A549 (cell line): ENCODE data around the gene JARID2. TPM values are rescaled to one million over a fixed set of nuclear protein-coding genes. Genes with fewer than 3 reads are reported as not detected.

Experiments
- ATAC-seq, 2 experiments: fragments of 200-7000 bp in 1 of 2; fragments of >200 bp in 1 of 2; cut with Nextera tagmentation in 1 of 2; cut with Tn5 transposase in 1 of 2; 3 replicates each; pipeline versions ENCODE4 v1.8.0 to v1.9.1; 2018 to 2020; ENCODE audit warnings: mild to moderate bottlenecking in 1 of 2, moderate library complexity in 1 of 2
- CTCF ChIA-PET: fragments of 300-600 bp; sonication (Branson Sonifier 250); formaldehyde crosslinking; extraction: SDS; loops from one replicate; lab custom pipeline; 2021; ENCODE audit warnings: antibody characterized with exemption, inconsistent platforms; lab: Yijun Ruan, JAX
- POLR2A ChIA-PET: fragments of 350-600 bp; formaldehyde crosslinking; extraction: SDS; loops from one replicate; lab custom pipeline; 2021; ENCODE audit warnings: antibody characterized with exemption, inconsistent platforms; lab: Yijun Ruan, JAX
- DNase-seq, 2 experiments: peaks; one replicate each; pipeline versions ENCODE4 v3.0.0 to v3.0.0-alpha.2; 2011 to 2016; ENCODE audit warnings: low read depth in 1 of 2, low spot score in 1 of 2
- FAIRE-seq: peaks from 2 replicates; lab custom pipeline; 2011; peaks lifted over from hg19 to GRCh38; lab: Jason Lieb, UNC
- H3K27ac ChIP-seq, 2 experiments: fragments of >200 bp; sonication (Bioruptor Twin); formaldehyde crosslinking; 3 replicates each; pipeline ENCODE4 v1.5.1; 2016 to 2017
- H3K4me1 ChIP-seq: fragments of >200 bp; sonication (Bioruptor Twin); formaldehyde crosslinking; 3 replicates; pipeline ENCODE4 v1.6.1; 2016
- H3K4me2 ChIP-seq: fragments of >200 bp; sonication (Bioruptor Twin); formaldehyde crosslinking; 3 replicates; pipeline ENCODE4 v1.6.1; 2016
- H3K4me3 ChIP-seq: fragments of >200 bp; sonication (Bioruptor Twin); formaldehyde crosslinking; 3 replicates; pipeline ENCODE4 v1.5.1; 2016
- H3K9me3 ChIP-seq: fragments of >200 bp; sonication (Bioruptor Twin); formaldehyde crosslinking; 3 replicates; pipeline ENCODE4 v1.6.1; 2016
- CBX8 ChIP-seq: fragments of 200-600 bp; sonication (generic); IDR thresholded peaks from 2 replicates; pipeline ENCODE4 v1.6.1; 2016
- CHD4 ChIP-seq: fragments of 200-600 bp; sonication (generic); IDR thresholded peaks from 2 replicates; pipeline ENCODE4 v1.6.1; 2016; ENCODE audit warnings: antibody characterized with exemption, mild to moderate bottlenecking, borderline replicate concordance
- E2F6 ChIP-seq: IDR thresholded peaks from 2 replicates; pipeline ENCODE4 v1.6.1; 2012; ENCODE audit warnings: low read depth, borderline replicate concordance
- EHF ChIP-seq: fragments of 250-450 bp; sonication (Bioruptor Pico); IDR thresholded peaks from 2 replicates; pipeline ENCODE4 v1.5.0; 2020; ENCODE audit warnings: mild to moderate bottlenecking
- EP300 ChIP-seq, 2 experiments: fragments of >200 bp; sonication (Bioruptor Twin); formaldehyde crosslinking; IDR thresholded peaks; 2 replicates in 1 of 2; 3 replicates in 1 of 2; pipeline ENCODE4 v1.6.1; 2016 to 2017
- ESRRA ChIP-seq: fragments of 150-350 bp; IDR thresholded peaks from 2 replicates; pipeline ENCODE4 v1.6.1; 2014; ENCODE audit warnings: mild to moderate bottlenecking, low read length, borderline replicate concordance
- FOSB ChIP-seq: fragments of 250-450 bp; sonication (Bioruptor Pico); IDR thresholded peaks from 2 replicates; pipeline ENCODE4 v1.5.0; 2020; ENCODE audit warnings: mild to moderate bottlenecking, moderate library complexity
- FOSL2 ChIP-seq, 2 experiments: fragments of 450-650 bp in 1 of 2; fragments of >200 bp in 1 of 2; sonication (Bioruptor Twin) in 1 of 2; formaldehyde crosslinking; IDR thresholded peaks; 2 replicates each; pipeline versions ENCODE4 v1.5.0 to v1.6.1; 2016 to 2020; ENCODE audit warnings: mild to moderate bottlenecking in 1 of 2, moderate library complexity in 1 of 2
- FOXS1 ChIP-seq: fragments of 250-450 bp; sonication (Bioruptor Pico); IDR thresholded peaks from 2 replicates; pipeline ENCODE4 v1.5.0; 2020; ENCODE audit warnings: mild to moderate bottlenecking, moderate library complexity
- GATA3 ChIP-seq: IDR thresholded peaks from 2 replicates; pipeline ENCODE4 v1.6.1; 2012; ENCODE audit warnings: borderline replicate concordance
- HDAC2 ChIP-seq: fragments of 200-600 bp; sonication (generic); IDR thresholded peaks from 2 replicates; pipeline ENCODE4 v1.6.1; 2016
- HEYL ChIP-seq: fragments of 250-450 bp; sonication (Bioruptor Pico); IDR thresholded peaks from 2 replicates; pipeline ENCODE4 v1.8.0; 2021; ENCODE audit warnings: mild to moderate bottlenecking, moderate library complexity
- HOXA7 ChIP-seq: fragments of 250-450 bp; sonication (Bioruptor Pico); IDR thresholded peaks from 2 replicates; pipeline ENCODE4 v1.5.0; 2020; ENCODE audit warnings: mild to moderate bottlenecking, moderate library complexity
- NPAS2 ChIP-seq: fragments of 250-450 bp; sonication (Bioruptor Pico); IDR thresholded peaks from 2 replicates; pipeline ENCODE4 v1.8.0; 2022; ENCODE audit warnings: mild to moderate bottlenecking, moderate library complexity, borderline replicate concordance
- NR3C1 ChIP-seq: fragments of >200 bp; sonication (Bioruptor Twin); formaldehyde crosslinking; IDR thresholded peaks from 3 replicates; pipeline ENCODE4 v1.6.1; 2017
- POLR2AphosphoS2 ChIP-seq: conservative IDR thresholded peaks from 2 replicates; pipeline ENCODE4 v1.6.1; 2012; ENCODE audit warnings: low read length, improper control_type of control experiment, inconsistent platforms
- RAD21 ChIP-seq, 2 experiments: fragments of >200 bp in 1 of 2; sonication (Bioruptor Twin) in 1 of 2; formaldehyde crosslinking in 1 of 2; IDR thresholded peaks in 1 of 2; conservative IDR thresholded peaks in 1 of 2; 2 replicates in 1 of 2; 3 replicates in 1 of 2; pipeline ENCODE4 v1.6.1; 2012 to 2018; ENCODE audit warnings: inconsistent platforms in 1 of 2
- RARB ChIP-seq: fragments of 250-450 bp; sonication (Bioruptor Pico); IDR thresholded peaks from 2 replicates; pipeline ENCODE4 v1.8.0; 2021; ENCODE audit warnings: mild to moderate bottlenecking, moderate library complexity
- RFX5 ChIP-seq: fragments of 450-650 bp; IDR thresholded peaks from 2 replicates; pipeline ENCODE4 v1.7.1; 2014; ENCODE audit warnings: antibody characterized with exemption, mild to moderate bottlenecking, moderate library complexity
- SMC3 ChIP-seq: fragments of >200 bp; sonication (Bioruptor Twin); formaldehyde crosslinking; IDR thresholded peaks from 3 replicates; pipeline ENCODE4 v1.6.1; 2018; ENCODE audit warnings: inconsistent platforms
- TP53 ChIP-seq: fragments of 250-450 bp; sonication (Bioruptor Pico); IDR thresholded peaks from 2 replicates; pipeline ENCODE4 v1.5.0; 2021; ENCODE audit warnings: mild to moderate bottlenecking, moderate library complexity
- ZC3H11A ChIP-seq: fragments of 450-650 bp; IDR thresholded peaks from 2 replicates; pipeline ENCODE4 v1.6.1; 2014; ENCODE audit warnings: antibody characterized with exemption, mild to moderate bottlenecking
- ZNF302 ChIP-seq: fragments of 250-450 bp; sonication (Bioruptor Pico); IDR thresholded peaks from 2 replicates; pipeline ENCODE4 v1.9.0; 2021; ENCODE audit warnings: inconsistent platforms, mild to moderate bottlenecking, moderate library complexity
- WGBS: methylation state at CpG from one replicate; pipeline ENCODE4 v1.1.6; 2017; ENCODE audit errors: missing lambda C conversion rate; 5-methylcytosine and 5-hydroxymethylcytosine counted together
- polyA plus RNA-seq, 4 experiments: library from polyadenylated mRNA; depleted of rRNA in 3 of 4; stranded (reverse); fragments of >200 nt; fragmentation: RNase III in 1 of 4; extraction: RNeasy Plus Mini Kit Qiagen cat#74134 plus additional on column Dnase treatment in 1 of 4; gene quantifications; 2 replicates in 3 of 4; 3 replicates in 1 of 4; pipeline ENCODE4 v1.2.3, GENCODE V29; 2011 to 2017
- TF ChIP-seq, protein P1 (sequence below): fragments of 200-600 bp; sonication (generic); IDR thresholded peaks from 2 replicates; pipeline ENCODE4 v1.6.1; 2016; ENCODE audit warnings: antibody characterized with exemption, mild to moderate bottlenecking, moderate library complexity

JARID2 gene
- polyA plus RNA-seq, 2 of the 4 experiments (the other 2 are of a cell fraction) = 7.8 to 8.3 TPM

GRCh38 chr6:15507221-15507620, 261.4 kb downstream of the JARID2 start:
- POLR2A ChIA-PET = no interaction called here
- H3K9me3 ChIP-seq = no peaks in the 10 kb centered on the region
- 0 out of 3 replicates have a peak, but pooled peaks cover 3% of the 10 kb centered on the region for H3K4me1 ChIP-seq
- CTCF ChIA-PET = no interaction called here
- DNase-seq (no peak), ATAC-seq (no peak), FAIRE-seq (no peak)
- WGBS = 100% methylated on average over 2 of the region's 11 CpGs
- H3K4me2 ChIP-seq = no peak overlapping the region
- TF ChIP-seq SMC3 = no peak
- TF ChIP-seq NPAS2 (CRISPR knock-in tag) = no peak
- TF ChIP-seq ZC3H11A = no peak
- no peak for TF ChIP-seq CHD4
- no peak for TF ChIP-seq HEYL (CRISPR knock-in tag)
- TF ChIP-seq RAD21 (conservative IDR thresholded peaks at IDR 0.05 in 1 of 2, IDR thresholded peaks at IDR 0.05 in 1 of 2) = no peak
- TF ChIP-seq RFX5 = no peak
- TF ChIP-seq FOXS1 (CRISPR knock-in tag) = no peak
- no peak for TF ChIP-seq ZNF302
- TF ChIP-seq CBX8 = no peak
- TF ChIP-seq POLR2AphosphoS2 = no peak
- TF ChIP-seq EHF = no peak
- no peak for TF ChIP-seq E2F6
- TF ChIP-seq GATA3 = no peak
- TF ChIP-seq RARB = no peak
- no peak for TF ChIP-seq ESRRA
- no peak for TF ChIP-seq NR3C1
- TF ChIP-seq, protein P1, sequence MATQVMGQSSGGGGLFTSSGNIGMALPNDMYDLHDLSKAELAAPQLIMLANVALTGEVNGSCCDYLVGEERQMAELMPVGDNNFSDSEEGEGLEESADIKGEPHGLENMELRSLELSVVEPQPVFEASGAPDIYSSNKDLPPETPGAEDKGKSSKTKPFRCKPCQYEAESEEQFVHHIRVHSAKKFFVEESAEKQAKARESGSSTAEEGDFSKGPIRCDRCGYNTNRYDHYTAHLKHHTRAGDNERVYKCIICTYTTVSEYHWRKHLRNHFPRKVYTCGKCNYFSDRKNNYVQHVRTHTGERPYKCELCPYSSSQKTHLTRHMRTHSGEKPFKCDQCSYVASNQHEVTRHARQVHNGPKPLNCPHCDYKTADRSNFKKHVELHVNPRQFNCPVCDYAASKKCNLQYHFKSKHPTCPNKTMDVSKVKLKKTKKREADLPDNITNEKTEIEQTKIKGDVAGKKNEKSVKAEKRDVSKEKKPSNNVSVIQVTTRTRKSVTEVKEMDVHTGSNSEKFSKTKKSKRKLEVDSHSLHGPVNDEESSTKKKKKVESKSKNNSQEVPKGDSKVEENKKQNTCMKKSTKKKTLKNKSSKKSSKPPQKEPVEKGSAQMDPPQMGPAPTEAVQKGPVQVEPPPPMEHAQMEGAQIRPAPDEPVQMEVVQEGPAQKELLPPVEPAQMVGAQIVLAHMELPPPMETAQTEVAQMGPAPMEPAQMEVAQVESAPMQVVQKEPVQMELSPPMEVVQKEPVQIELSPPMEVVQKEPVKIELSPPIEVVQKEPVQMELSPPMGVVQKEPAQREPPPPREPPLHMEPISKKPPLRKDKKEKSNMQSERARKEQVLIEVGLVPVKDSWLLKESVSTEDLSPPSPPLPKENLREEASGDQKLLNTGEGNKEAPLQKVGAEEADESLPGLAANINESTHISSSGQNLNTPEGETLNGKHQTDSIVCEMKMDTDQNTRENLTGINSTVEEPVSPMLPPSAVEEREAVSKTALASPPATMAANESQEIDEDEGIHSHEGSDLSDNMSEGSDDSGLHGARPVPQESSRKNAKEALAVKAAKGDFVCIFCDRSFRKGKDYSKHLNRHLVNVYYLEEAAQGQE = no peak
- H3K4me3 ChIP-seq = no peak overlapping the region
- H3K27ac ChIP-seq = no peak overlapping the region

- H3K4me2 ChIP-seq = no peak overlapping the region
- ChIA-PET CTCF (no interaction called here), POLR2A (no interaction called here)
- no peak overlapping the region for H3K27ac ChIP-seq
- ATAC-seq (no peak), DNase-seq (no peak), FAIRE-seq (no peak)
- H3K4me1 ChIP-seq = 0 out of 3 replicates have a peak, but pooled peaks cover 3% of the 10 kb centered on the region
- TF ChIP-seq EP300 (IDR thresholded peaks at IDR 0.05) = no peak
- 84% methylated on average over 11 of the region's 14 CpGs for WGBS
- H3K9me3 ChIP-seq = no peaks in the 10 kb centered on the region
- no peak overlapping the region for H3K4me3 ChIP-seq
These were observed 261.9 kb downstream of the JARID2 start for GRCh38 chr6:15507746-15508145.

DNA sequence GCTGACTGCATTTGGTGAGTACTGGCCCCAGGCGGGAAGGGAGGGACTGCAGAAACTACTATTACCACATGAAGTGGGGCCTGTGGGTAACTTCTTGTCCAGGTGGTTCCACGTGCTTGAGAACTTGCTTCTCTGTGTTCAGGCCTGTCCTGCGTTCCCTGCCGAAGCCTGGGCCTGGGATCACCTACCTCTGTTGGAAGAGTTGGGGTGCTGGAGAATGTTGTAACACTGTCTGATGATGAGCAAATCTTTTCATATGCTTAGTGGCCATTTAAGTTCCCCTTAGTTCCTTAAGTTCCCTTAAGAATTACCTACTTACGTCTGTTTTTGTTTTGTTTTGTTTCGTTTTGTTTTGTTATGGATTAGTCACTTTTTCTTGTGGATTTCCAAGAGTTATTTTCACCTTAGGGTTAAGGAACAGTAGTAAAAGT, 262.6 kb downstream of the JARID2 start:
- ATAC-seq (no peak), FAIRE-seq (no peak), DNase-seq (no peak)
- ChIA-PET POLR2A (no interaction called here), CTCF (no interaction called here)
- no peak overlapping the region for H3K27ac ChIP-seq
- no peaks in the 10 kb centered on the region for H3K9me3 ChIP-seq
- TF ChIP-seq HOXA7 (no peak), FOSL2 (IDR thresholded peaks at IDR 0.05) (no peak), FOSL2 (CRISPR knock-in tag; IDR thresholded peaks at IDR 0.05) (no peak), TP53 (CRISPR knock-in tag) (no peak), HDAC2 (no peak), FOSB (CRISPR knock-in tag) (no peak)
- H3K4me2 ChIP-seq = no peak overlapping the region
- 84% methylated on average over 6 of the region's 6 CpGs for WGBS
- 0 out of 3 replicates have a peak, but pooled peaks cover 3% of the 10 kb centered on the region for H3K4me1 ChIP-seq
- H3K4me3 ChIP-seq = no peak overlapping the region
